ENCODE results near the gene PLBD2.

GRCh38 chr12:113318046-113318656 is 40.2 kb upstream of the PLBD2 start:
- TF ChIP-seq EZH2 (IDR thresholded peaks at IDR 0.05; ENCODE audit: borderline replicate concordance, low read depth, low read length, poor library complexity, severe bottlenecking) = no peak
- no peak for TF ChIP-seq CTCF (conservative IDR thresholded peaks at IDR 0.05; ENCODE audit: low read depth, low read length)

Data from A673 (cell line).